HepG2 (cell line): ENCODE data around the gene MIB2. TPM values are rescaled to one million over a fixed set of nuclear protein-coding genes. Genes with fewer than 3 reads are reported as not detected.

Source experiments
- ATF6 ChIP-seq: sonication (generic); formaldehyde crosslinking; conservative IDR thresholded peaks from 2 replicates; pipeline ENCODE4 v1.4.0; 2020; ENCODE audit warnings: missing genetic modification reagents
- FOXP1 ChIP-seq, 2 experiments: fragments of 450-650 bp in 1 of 2; IDR thresholded peaks; 2 replicates each; pipeline ENCODE4 v1.6.1; 2017 to 2018; ENCODE audit warnings: antibody characterized with exemption in 1 of 2
- GPN1 ChIP-seq: sonication (generic); formaldehyde crosslinking; IDR thresholded peaks from 2 replicates; pipeline ENCODE4 v1.5.1; 2020; ENCODE audit warnings: missing genetic modification reagents, borderline replicate concordance
- KDM2A ChIP-seq: sonication (generic); formaldehyde crosslinking; IDR thresholded peaks from 2 replicates; pipeline ENCODE4 v1.4.0; 2020; ENCODE audit warnings: low read depth, missing genetic modification reagents, borderline replicate concordance
- KDM5B ChIP-seq: sonication (generic); formaldehyde crosslinking; IDR thresholded peaks from 2 replicates; pipeline ENCODE4 v1.4.0; 2020; ENCODE audit warnings: missing genetic modification reagents, mild to moderate bottlenecking, borderline replicate concordance
- MXI1 ChIP-seq: IDR thresholded peaks from 3 replicates; pipeline ENCODE4 v1.6.1; 2012; ENCODE audit warnings: low read depth, low read length, inconsistent platforms, borderline replicate concordance
- NFYB ChIP-seq: sonication (generic); formaldehyde crosslinking; IDR thresholded peaks from 2 replicates; pipeline ENCODE4 v1.4.0; 2020; ENCODE audit warnings: missing genetic modification reagents
- NR0B2 ChIP-seq: sonication (generic); formaldehyde crosslinking; IDR thresholded peaks from 2 replicates; pipeline ENCODE4 v1.4.0; 2020; ENCODE audit warnings: mild to moderate bottlenecking, missing genetic modification reagents
- NR2C2 ChIP-seq: sonication (generic); formaldehyde crosslinking; IDR thresholded peaks from 2 replicates; pipeline ENCODE4 v1.4.0; 2020; ENCODE audit warnings: missing genetic modification reagents, mild to moderate bottlenecking, moderate library complexity, borderline replicate concordance
- SIX4 ChIP-seq: sonication (generic); formaldehyde crosslinking; IDR thresholded peaks from 2 replicates; pipeline ENCODE4 v1.4.0; 2020; ENCODE audit warnings: missing genetic modification reagents
- SNAPC2 ChIP-seq: sonication (generic); formaldehyde crosslinking; IDR thresholded peaks from 2 replicates; pipeline ENCODE4 v1.8.1; 2022; ENCODE audit warnings: mild to moderate bottlenecking, missing genetic modification reagents
- ZNF335 ChIP-seq: sonication (generic); formaldehyde crosslinking; IDR thresholded peaks from 2 replicates; pipeline ENCODE4 v1.4.0; 2020; ENCODE audit warnings: missing genetic modification reagents
- ZNF34 ChIP-seq: sonication (generic); formaldehyde crosslinking; IDR thresholded peaks from 2 replicates; pipeline ENCODE4 v1.4.0; 2020; ENCODE audit warnings: mild to moderate bottlenecking, missing genetic modification reagents, borderline replicate concordance
- ZNF414 ChIP-seq: sonication (generic); formaldehyde crosslinking; IDR thresholded peaks from 2 replicates; pipeline ENCODE4 v1.5.0; 2020; ENCODE audit warnings: missing genetic modification reagents
- polyA plus RNA-seq, 8 experiments: library from polyadenylated mRNA; depleted of rRNA in 3 of 8; stranded (reverse) in 7 of 8; unstranded in 1 of 8; fragments of >200 nt; fragmentation: Illumina TruSeq in 4 of 8; extraction: Trizol in 4 of 8; gene quantifications; 2 replicates each; pipeline versions ENCODE4 v1.2.1 to v1.2.3, GENCODE V29; 2011 to 2016; ENCODE audit warnings: low read depth in 4 of 8, missing spikeins in 1 of 8, mixed read lengths in 1 of 8; ENCODE audit not compliant: insufficient read depth in 1 of 8
- total RNA-seq, 5 experiments: library from RNA; depleted of rRNA; stranded (reverse); fragments of >200 nt; fragmentation: Illumina TruSeq; extraction: Trizol; gene quantifications; 2 replicates each; pipeline ENCODE4 v1.2.3, GENCODE V29; 2016; ENCODE audit warnings: low read depth in 1 of 5
- TF ChIP-seq, protein P1 (sequence below): sonication (generic); formaldehyde crosslinking; IDR thresholded peaks from 2 replicates; pipeline ENCODE4 v1.5.0; 2020; ENCODE audit warnings: mild to moderate bottlenecking, missing genetic modification reagents, borderline replicate concordance
- TF ChIP-seq, protein P2 (sequence below): sonication (generic); formaldehyde crosslinking; IDR thresholded peaks from 2 replicates; pipeline ENCODE4 v1.8.0; 2022; ENCODE audit warnings: mild to moderate bottlenecking, missing genetic modification reagents, borderline replicate concordance
- TF ChIP-seq, protein P3 (sequence below): sonication (generic); formaldehyde crosslinking; conservative IDR thresholded peaks from 2 replicates; pipeline ENCODE4 v1.8.1; 2023; ENCODE audit warnings: missing genetic modification reagents

Gene MIB2
- total and polyA plus RNA-seq, 2 of the 13 experiments (the other 11 are each of a cell fraction or from before 2014, with no cell fraction given): 19.9 to 30.4 TPM

DNA sequence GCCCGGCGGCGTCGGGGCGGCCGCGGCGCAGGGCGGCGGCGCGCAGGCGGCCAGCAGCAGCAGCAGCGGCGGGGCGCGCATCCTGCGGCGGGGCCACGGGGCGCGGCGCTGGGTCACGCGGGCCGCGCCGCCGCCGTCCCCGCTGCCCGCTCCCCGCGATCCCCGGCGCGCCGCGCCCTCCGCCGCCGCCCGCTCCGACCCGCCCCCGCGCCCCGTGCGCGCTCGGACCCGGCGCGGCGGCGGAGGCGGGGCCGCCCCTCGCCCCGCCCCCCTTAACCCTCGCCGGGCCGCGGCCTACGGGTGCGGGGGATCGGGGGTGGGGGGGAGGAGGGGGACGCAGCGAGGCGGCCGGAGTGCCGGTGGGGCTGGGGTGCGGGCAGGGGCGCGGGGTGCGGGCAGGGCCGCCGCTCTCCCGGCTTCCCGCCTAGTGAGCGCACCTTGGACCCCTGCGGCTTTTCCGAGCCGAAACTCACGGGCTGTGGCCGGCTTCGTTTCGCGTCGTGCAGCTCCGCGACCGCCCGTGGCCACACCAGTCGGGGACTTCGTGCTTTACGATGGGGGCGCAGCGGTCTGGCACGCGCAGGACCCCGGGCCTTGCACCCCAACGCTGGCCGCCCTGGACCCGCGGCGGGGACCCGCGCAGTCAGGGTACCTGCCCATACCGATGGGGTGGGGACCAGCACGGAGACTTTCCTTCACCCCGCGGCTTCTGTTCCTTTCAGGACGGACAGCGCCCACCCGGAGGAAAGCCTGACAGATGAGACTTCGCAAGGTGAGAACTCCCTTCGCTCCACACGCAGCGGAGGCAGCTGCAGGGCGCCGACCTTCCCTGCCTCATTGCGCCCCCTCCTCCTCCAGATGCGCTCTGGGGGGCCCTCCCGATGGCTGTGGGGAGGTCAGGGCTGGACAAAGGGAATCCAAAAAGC is 15.1 kb upstream of the MIB2 start, which contains the start of gene FNDC10 (continued):
- TF ChIP-seq, protein P1, sequence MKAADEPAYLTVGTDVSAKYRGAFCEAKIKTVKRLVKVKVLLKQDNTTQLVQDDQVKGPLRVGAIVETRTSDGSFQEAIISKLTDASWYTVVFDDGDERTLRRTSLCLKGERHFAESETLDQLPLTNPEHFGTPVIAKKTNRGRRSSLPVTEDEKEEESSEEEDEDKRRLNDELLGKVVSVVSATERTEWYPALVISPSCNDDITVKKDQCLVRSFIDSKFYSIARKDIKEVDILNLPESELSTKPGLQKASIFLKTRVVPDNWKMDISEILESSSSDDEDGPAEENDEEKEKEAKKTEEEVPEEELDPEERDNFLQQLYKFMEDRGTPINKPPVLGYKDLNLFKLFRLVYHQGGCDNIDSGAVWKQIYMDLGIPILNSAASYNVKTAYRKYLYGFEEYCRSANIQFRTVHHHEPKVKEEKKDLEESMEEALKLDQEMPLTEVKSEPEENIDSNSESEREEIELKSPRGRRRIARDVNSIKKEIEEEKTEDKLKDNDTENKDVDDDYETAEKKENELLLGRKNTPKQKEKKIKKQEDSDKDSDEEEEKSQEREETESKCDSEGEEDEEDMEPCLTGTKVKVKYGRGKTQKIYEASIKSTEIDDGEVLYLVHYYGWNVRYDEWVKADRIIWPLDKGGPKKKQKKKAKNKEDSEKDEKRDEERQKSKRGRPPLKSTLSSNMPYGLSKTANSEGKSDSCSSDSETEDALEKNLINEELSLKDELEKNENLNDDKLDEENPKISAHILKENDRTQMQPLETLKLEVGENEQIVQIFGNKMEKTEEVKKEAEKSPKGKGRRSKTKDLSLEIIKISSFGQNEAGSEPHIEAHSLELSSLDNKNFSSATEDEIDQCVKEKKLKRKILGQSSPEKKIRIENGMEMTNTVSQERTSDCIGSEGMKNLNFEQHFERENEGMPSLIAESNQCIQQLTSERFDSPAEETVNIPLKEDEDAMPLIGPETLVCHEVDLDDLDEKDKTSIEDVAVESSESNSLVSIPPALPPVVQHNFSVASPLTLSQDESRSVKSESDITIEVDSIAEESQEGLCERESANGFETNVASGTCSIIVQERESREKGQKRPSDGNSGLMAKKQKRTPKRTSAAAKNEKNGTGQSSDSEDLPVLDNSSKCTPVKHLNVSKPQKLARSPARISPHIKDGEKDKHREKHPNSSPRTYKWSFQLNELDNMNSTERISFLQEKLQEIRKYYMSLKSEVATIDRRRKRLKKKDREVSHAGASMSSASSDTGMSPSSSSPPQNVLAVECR: peak; percentile 42; the same call in 1 of the 2 replicates
- no peak for TF ChIP-seq NFYB (CRISPR knock-in tag)
- TF ChIP-seq SNAPC2 (CRISPR knock-in tag): no peak
- no peak for TF ChIP-seq ZNF34 (CRISPR knock-in tag)
- 0 out of 2 replicates have a peak, but pooled peaks have one; percentile 10 for TF ChIP-seq KDM5B (CRISPR knock-in tag)
- 0 out of 2 replicates have a peak, but pooled peaks have one; percentile 23 for TF ChIP-seq ZNF414 (CRISPR knock-in tag)
- TF ChIP-seq, protein P2, sequence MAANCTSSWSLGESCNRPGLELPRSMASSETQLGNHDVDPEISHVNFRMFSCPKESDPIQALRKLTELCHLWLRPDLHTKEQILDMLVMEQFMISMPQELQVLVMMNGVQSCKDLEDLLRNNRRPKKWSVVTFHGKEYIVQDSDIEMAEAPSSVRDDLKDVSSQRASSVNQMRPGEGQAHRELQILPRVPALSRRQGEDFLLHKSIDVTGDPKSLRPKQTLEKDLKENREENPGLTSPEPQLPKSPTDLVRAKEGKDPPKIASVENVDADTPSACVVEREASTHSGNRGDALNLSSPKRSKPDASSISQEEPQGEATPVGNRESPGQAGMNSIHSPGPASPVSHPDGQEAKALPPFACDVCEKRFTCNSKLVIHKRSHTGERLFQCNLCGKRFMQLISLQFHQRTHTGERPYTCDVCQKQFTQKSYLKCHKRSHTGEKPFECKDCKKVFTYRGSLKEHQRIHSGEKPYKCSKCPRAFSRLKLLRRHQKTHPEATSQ (CRISPR knock-in tag): no peak
- TF ChIP-seq, protein P3, sequence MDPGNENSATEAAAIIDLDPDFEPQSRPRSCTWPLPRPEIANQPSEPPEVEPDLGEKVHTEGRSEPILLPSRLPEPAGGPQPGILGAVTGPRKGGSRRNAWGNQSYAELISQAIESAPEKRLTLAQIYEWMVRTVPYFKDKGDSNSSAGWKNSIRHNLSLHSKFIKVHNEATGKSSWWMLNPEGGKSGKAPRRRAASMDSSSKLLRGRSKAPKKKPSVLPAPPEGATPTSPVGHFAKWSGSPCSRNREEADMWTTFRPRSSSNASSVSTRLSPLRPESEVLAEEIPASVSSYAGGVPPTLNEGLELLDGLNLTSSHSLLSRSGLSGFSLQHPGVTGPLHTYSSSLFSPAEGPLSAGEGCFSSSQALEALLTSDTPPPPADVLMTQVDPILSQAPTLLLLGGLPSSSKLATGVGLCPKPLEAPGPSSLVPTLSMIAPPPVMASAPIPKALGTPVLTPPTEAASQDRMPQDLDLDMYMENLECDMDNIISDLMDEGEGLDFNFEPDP (CRISPR knock-in tag): no peak
- no peak for TF ChIP-seq ATF6 (CRISPR knock-in tag)
- TF ChIP-seq KDM2A (CRISPR knock-in tag): no peak
- no peak for TF ChIP-seq GPN1 (CRISPR knock-in tag)
- no peak for TF ChIP-seq MXI1
- TF ChIP-seq ZNF335 (CRISPR knock-in tag): no peak
- TF ChIP-seq NR2C2: no peak
- TF ChIP-seq FOXP1 (IDR thresholded peaks at IDR 0.05): no peak
- TF ChIP-seq FOXP1 (CRISPR knock-in tag; IDR thresholded peaks at IDR 0.05): no peak
- TF ChIP-seq SIX4: no peak
- 0 out of 2 replicates have a peak, but pooled peaks have one; percentile 24 for TF ChIP-seq NR0B2 (CRISPR knock-in tag)
